ENCODE results near the gene NCK2.

The NCK2 gene

DNA sequence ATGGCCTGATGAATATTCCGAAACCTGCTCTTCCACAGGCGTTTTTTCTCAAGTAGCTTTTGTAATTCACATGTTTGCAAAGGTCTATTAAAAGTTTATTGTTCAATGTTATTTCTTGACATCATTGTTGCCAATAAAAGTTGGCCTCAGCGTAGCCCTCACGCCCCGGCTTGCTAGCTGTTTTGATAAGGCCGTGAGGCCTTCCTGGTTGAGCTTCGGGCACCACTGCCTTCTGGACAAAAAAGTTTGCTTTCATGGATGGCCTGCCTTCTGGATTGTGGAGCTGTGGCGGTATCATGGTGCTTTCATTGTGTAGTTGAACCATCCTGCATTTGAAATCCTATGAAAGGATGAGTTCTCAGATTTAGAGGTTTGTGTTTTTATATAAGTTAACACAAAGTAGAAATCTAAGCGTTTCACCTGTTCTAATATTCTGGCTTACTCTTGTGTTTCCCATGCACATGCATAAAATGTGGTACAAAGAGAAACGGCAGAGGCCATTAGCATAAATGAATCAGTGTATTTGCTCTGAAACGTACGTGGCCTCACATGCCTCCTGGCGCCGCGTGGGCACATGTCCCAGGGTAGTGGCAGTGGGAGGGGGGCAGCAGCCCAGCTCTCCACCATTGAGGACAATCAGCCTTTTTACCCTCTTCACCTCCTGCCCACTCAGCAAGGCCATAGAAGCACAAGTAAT lies 134.5 kb downstream of the NCK2 start:
- DNase-seq: no peak
- Histone ChIP-seq H3K27me3 (replicated peaks) (no peaks in the 10 kb centered on the region), H3K4me3 (ENCODE audit: low read depth, low read length) (no peak overlapping the region), H3K36me3 (replicated peaks) (peaks cover 6% of the 10 kb centered on the region), H3K27ac (no peak overlapping the region)
- TF ChIP-seq, protein P1, sequence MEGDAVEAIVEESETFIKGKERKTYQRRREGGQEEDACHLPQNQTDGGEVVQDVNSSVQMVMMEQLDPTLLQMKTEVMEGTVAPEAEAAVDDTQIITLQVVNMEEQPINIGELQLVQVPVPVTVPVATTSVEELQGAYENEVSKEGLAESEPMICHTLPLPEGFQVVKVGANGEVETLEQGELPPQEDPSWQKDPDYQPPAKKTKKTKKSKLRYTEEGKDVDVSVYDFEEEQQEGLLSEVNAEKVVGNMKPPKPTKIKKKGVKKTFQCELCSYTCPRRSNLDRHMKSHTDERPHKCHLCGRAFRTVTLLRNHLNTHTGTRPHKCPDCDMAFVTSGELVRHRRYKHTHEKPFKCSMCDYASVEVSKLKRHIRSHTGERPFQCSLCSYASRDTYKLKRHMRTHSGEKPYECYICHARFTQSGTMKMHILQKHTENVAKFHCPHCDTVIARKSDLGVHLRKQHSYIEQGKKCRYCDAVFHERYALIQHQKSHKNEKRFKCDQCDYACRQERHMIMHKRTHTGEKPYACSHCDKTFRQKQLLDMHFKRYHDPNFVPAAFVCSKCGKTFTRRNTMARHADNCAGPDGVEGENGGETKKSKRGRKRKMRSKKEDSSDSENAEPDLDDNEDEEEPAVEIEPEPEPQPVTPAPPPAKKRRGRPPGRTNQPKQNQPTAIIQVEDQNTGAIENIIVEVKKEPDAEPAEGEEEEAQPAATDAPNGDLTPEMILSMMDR (IDR thresholded peaks at IDR 0.05; ENCODE audit: low read depth, low read length, missing control alignments): no peak
- in situ Hi-C loops (cut with HindIII; ENCODE audit: low pct_ligation_motif_present, low sequenced_read_pairs): no loop called here

DNA sequence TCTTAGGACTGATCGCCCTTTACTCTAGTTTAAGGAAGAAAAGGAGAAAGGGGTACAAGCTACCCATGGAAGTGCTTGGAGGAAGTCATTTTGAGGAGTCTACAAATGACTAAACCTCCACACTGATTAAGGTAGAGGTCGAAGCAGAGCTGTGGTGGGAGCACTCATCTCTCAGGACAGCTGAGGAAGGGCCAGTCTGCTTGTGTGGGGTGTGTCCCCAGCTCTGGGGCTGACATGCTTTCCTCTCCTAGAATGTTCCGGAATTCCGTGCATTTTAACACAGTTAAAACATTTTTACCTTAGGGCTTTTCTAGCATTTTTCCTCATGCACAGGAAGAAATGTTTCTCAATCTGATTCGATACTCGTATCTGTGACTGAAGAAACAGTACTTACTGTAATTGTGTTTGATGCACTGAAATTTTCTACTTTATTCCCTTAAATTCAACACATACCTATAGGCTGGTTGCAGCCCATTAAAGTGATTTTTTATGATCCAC lies 135.1 kb downstream of the NCK2 start:
- Histone ChIP-seq H3K4me3 (ENCODE audit: low read depth, low read length) (no peak overlapping the region), H3K27ac (no peak overlapping the region), H3K36me3 (replicated peaks) (peaks cover 6% of the 10 kb centered on the region), H3K27me3 (replicated peaks) (no peaks in the 10 kb centered on the region)
- TF ChIP-seq, protein P1 (IDR thresholded peaks at IDR 0.05; ENCODE audit: low read depth, low read length, missing control alignments): no peak
- no peak for DNase-seq
- in situ Hi-C loops (cut with HindIII; ENCODE audit: low pct_ligation_motif_present, low sequenced_read_pairs): no loop called here

- no peaks in the 10 kb centered on the region for H3K27me3 ChIP-seq (replicated peaks)
Measured at GRCh38 chr2:105880637-105881036, 135.9 kb downstream of the NCK2 start.

GRCh38 chr2:105881286-105882136 lies 136.8 kb downstream of the NCK2 start:
- peaks cover 6% of the 10 kb centered on the region for H3K36me3 ChIP-seq (replicated peaks)
- in situ Hi-C loops (cut with HindIII; ENCODE audit: low pct_ligation_motif_present, low sequenced_read_pairs): no loop called here
- TF ChIP-seq, protein P1 (IDR thresholded peaks at IDR 0.05; ENCODE audit: low read depth, low read length, missing control alignments): no peak
- no peak overlapping the region for H3K4me3 ChIP-seq (ENCODE audit: low read depth, low read length)
- no peaks in the 10 kb centered on the region for H3K27me3 ChIP-seq (replicated peaks)
- H3K27ac ChIP-seq: no peak overlapping the region
- no peak for DNase-seq

More at GRCh38 chr2:105880637-105881036, 135.9 kb downstream of the NCK2 start:
- peaks cover 6% of the 10 kb centered on the region for H3K36me3 ChIP-seq (replicated peaks)
- no peak overlapping the region for H3K27ac ChIP-seq
- in situ Hi-C loops (cut with HindIII; ENCODE audit: low pct_ligation_motif_present, low sequenced_read_pairs): no loop called here
- DNase-seq: no peak
- no peak overlapping the region for H3K4me3 ChIP-seq (ENCODE audit: low read depth, low read length)
- TF ChIP-seq, protein P1 (IDR thresholded peaks at IDR 0.05; ENCODE audit: low read depth, low read length, missing control alignments): no peak

GRCh38 chr2:105882341-105882740 lies 137.6 kb downstream of the NCK2 start:
- no peak overlapping the region for H3K4me3 ChIP-seq (ENCODE audit: low read depth, low read length)
- in situ Hi-C loops (cut with HindIII; ENCODE audit: low pct_ligation_motif_present, low sequenced_read_pairs): no loop called here
- no peaks in the 10 kb centered on the region for H3K27me3 ChIP-seq (replicated peaks)
- TF ChIP-seq, protein P1 (IDR thresholded peaks at IDR 0.05; ENCODE audit: low read depth, low read length, missing control alignments): no peak
- DNase-seq: no peak
- peaks cover 6% of the 10 kb centered on the region for H3K36me3 ChIP-seq (replicated peaks)
- H3K27ac ChIP-seq: no peak overlapping the region

Measured in brain microvascular endothelial cell (primary cell).